ENCODE data around the gene IQCE.

- TF ChIP-seq ZNF8 (CRISPR knock-in tag; IDR thresholded peaks at IDR 0.05) (no peak), ZC3H10 (CRISPR knock-in tag; IDR thresholded peaks at IDR 0.05) (no peak), ZNF565 (CRISPR knock-in tag; conservative IDR thresholded peaks at IDR 0.05; ENCODE audit: low read depth) (no peak), GLIS3 (CRISPR knock-in tag; IDR thresholded peaks at IDR 0.05) (no peak), BACH2 (CRISPR knock-in tag; IDR thresholded peaks at IDR 0.05; ENCODE audit: borderline replicate concordance) (no peak), ZFP3 (CRISPR knock-in tag; IDR thresholded peaks at IDR 0.05) (no peak), SNAI2 (CRISPR knock-in tag; IDR thresholded peaks at IDR 0.05) (no peak), ZFP30 (CRISPR knock-in tag; IDR thresholded peaks at IDR 0.05) (no peak), ESRRG (CRISPR knock-in tag; IDR thresholded peaks at IDR 0.05) (no peak), TCF4 (CRISPR knock-in tag; IDR thresholded peaks at IDR 0.05; ENCODE audit: borderline replicate concordance) (no peak), TOX (CRISPR knock-in tag; IDR thresholded peaks at IDR 0.05; ENCODE audit: borderline replicate concordance) (no peak)
- TF ChIP-seq, protein P1, sequence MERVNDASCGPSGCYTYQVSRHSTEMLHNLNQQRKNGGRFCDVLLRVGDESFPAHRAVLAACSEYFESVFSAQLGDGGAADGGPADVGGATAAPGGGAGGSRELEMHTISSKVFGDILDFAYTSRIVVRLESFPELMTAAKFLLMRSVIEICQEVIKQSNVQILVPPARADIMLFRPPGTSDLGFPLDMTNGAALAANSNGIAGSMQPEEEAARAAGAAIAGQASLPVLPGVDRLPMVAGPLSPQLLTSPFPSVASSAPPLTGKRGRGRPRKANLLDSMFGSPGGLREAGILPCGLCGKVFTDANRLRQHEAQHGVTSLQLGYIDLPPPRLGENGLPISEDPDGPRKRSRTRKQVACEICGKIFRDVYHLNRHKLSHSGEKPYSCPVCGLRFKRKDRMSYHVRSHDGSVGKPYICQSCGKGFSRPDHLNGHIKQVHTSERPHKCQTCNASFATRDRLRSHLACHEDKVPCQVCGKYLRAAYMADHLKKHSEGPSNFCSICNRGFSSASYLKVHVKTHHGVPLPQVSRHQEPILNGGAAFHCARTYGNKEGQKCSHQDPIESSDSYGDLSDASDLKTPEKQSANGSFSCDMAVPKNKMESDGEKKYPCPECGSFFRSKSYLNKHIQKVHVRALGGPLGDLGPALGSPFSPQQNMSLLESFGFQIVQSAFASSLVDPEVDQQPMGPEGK (CRISPR knock-in tag; IDR thresholded peaks at IDR 0.05; ENCODE audit: borderline replicate concordance), result no peak
- TF ChIP-seq, protein P2, sequence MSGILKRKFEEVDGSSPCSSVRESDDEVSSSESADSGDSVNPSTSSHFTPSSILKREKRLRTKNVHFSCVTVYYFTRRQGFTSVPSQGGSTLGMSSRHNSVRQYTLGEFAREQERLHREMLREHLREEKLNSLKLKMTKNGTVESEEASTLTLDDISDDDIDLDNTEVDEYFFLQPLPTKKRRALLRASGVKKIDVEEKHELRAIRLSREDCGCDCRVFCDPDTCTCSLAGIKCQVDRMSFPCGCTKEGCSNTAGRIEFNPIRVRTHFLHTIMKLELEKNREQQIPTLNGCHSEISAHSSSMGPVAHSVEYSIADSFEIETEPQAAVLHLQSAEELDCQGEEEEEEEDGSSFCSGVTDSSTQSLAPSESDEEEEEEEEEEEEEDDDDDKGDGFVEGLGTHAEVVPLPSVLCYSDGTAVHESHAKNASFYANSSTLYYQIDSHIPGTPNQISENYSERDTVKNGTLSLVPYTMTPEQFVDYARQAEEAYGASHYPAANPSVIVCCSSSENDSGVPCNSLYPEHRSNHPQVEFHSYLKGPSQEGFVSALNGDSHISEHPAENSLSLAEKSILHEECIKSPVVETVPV (CRISPR knock-in tag; IDR thresholded peaks at IDR 0.05), result no peak
- TF ChIP-seq, protein P3, sequence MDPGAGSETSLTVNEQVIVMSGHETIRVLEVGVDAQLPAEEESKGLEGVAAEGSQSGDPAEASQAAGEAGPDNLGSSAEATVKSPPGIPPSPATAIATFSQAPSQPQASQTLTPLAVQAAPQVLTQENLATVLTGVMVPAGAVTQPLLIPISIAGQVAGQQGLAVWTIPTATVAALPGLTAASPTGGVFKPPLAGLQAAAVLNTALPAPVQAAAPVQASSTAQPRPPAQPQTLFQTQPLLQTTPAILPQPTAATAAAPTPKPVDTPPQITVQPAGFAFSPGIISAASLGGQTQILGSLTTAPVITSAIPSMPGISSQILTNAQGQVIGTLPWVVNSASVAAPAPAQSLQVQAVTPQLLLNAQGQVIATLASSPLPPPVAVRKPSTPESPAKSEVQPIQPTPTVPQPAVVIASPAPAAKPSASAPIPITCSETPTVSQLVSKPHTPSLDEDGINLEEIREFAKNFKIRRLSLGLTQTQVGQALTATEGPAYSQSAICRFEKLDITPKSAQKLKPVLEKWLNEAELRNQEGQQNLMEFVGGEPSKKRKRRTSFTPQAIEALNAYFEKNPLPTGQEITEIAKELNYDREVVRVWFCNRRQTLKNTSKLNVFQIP (CRISPR knock-in tag; IDR thresholded peaks at IDR 0.05; ENCODE audit: borderline replicate concordance, low read depth), result no peak
These were observed 102.3 kb downstream of the IQCE start for GRCh38 chr7:2661096-2661449.
